Stimulated activated CD4-positive, alpha-beta T cell treated with anti-CD3 and anti-CD28 coated beads, TNF-alpha, amount 100 ng/mL, for 48 hours (primary cell): Measurements from ENCODE around the gene CLTCL1.

Experiments
- DNase-seq, 3 donors: peaks; one replicate each; pipeline ENCODE4 v3.0.0-alpha.2; 2020; ENCODE audit warnings: low read depth in 3 of 3

CLTCL1 gene

GRCh38 chr22:19244600-19245352, 46.7 kb downstream of the CLTCL1 start:
- DNase-seq = no peak

- no peak for DNase-seq
Observed at GRCh38 chr22:19242699-19243098, 48.8 kb downstream of the CLTCL1 start.

GRCh38 chr22:19241593-19241906, 50.0 kb downstream of the CLTCL1 start:
- DNase-seq = no peak

GRCh38 chr22:19240813-19241592, 50.5 kb downstream of the CLTCL1 start:
- DNase-seq = no peak

GRCh38 chr22:19239464-19239863, 52.1 kb downstream of the CLTCL1 start:
- DNase-seq = no peak

- DNase-seq = no peak
Observed at GRCh38 chr22:19238900-19239299, 52.6 kb downstream of the CLTCL1 start.

GRCh38 chr22:19235874-19236273, 55.6 kb downstream of the CLTCL1 start:
- no peak for DNase-seq

- no peak for DNase-seq
Observed at GRCh38 chr22:19234126-19234896, 57.2 kb downstream of the CLTCL1 start.

- no peak for DNase-seq
Observed at GRCh38 chr22:19233189-19233661, 58.3 kb downstream of the CLTCL1 start.

- DNase-seq = no peak
Observed at GRCh38 chr22:19232623-19233022, 58.9 kb downstream of the CLTCL1 start.

- no peak for DNase-seq
Observed at GRCh38 chr22:19231986-19232385, 59.5 kb downstream of the CLTCL1 start.

GRCh38 chr22:19229600-19229999, 61.9 kb downstream of the CLTCL1 start:
- DNase-seq = no peak

GRCh38 chr22:19228179-19228578, 63.3 kb downstream of the CLTCL1 start:
- DNase-seq = no peak

- DNase-seq = no peak
Observed at GRCh38 chr22:19226428-19226827, 65.1 kb downstream of the CLTCL1 start.

GRCh38 chr22:19225560-19225959, 66.0 kb downstream of the CLTCL1 start:
- no peak for DNase-seq

GRCh38 chr22:19224985-19225384, 66.5 kb downstream of the CLTCL1 start:
- DNase-seq = no peak

- no peak for DNase-seq
Observed at GRCh38 chr22:19224557-19224956, 67.0 kb downstream of the CLTCL1 start.

GRCh38 chr22:19223617-19224016, 67.9 kb downstream of the CLTCL1 start:
- DNase-seq = no peak

- no peak for DNase-seq
Observed at GRCh38 chr22:19223110-19223509, 68.4 kb downstream of the CLTCL1 start.

- no peak for DNase-seq
Observed at GRCh38 chr22:19222242-19223005, 69.1 kb downstream of the CLTCL1 start.

- DNase-seq = no peak
Observed at GRCh38 chr22:19220867-19221266, 70.7 kb downstream of the CLTCL1 start.
